Effector CD8-positive, alpha-beta T cell (primary cell): Measurements from ENCODE around the gene PPTC7.
"Not testable (repeated sequence)": the region's sequence is repeated elsewhere in the genome, so short reads cannot be mapped to it uniquely, and the experiment has no call there.

Source experiments
- DNase-seq: peaks from one replicate; lab custom pipeline; 2025; lab: John Stamatoyannopoulos, UW

PPTC7 gene

DNA sequence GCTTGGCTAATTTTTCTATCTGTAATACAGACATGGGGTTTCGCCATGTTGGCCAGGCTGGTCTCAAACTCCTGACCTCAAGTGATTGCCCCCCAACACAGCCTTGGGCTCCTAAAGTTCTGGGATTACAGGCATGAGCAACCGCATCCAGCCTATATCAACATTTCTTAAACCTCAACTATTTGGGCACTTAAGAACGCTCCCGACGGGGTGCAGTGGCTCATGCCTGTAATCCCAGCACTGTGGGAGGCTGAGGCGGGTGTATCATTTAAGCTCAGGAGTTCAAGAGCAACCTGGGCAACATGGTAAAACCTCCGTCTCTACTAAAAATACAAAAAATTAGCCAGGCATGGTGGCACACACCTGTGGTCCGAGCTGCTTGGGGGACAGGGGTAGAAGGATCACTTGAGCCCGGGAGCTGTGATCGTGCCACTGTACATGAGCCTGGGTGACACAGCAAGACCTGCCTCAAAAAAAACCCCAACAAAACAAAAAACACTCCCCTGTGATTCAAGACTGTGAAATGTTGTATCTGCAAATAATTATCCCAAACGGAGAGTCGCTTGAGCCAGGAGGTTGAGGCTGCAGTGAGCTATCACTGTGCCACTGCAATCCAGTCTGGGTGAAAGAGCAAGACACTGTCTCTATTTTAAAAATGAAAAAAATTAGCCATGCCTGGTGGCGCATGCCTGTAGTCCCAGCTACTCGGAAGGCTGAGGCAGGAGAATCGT, 21.5 kb downstream of the PPTC7 start:
- no peak for DNase-seq

DNA sequence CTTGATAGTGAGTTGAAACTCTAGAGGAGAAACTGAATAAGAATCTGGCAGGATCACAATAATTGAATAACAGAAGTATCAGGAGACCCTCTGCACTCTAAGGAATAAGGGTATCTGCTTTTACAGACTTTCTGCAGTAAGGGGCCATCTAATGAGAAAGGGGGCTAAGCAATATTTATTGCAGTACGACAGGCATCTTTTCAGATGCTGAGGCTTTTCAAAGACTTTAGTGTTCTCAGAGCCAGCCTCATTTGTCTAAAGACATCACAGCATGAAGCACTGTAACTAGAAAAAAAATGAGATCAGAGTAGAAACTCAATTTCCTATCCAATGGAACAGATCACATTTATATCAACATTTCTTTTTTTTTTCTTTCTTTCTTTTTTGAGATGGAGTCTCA, 22.2 kb downstream of the PPTC7 start:
- no peak for DNase-seq

DNA sequence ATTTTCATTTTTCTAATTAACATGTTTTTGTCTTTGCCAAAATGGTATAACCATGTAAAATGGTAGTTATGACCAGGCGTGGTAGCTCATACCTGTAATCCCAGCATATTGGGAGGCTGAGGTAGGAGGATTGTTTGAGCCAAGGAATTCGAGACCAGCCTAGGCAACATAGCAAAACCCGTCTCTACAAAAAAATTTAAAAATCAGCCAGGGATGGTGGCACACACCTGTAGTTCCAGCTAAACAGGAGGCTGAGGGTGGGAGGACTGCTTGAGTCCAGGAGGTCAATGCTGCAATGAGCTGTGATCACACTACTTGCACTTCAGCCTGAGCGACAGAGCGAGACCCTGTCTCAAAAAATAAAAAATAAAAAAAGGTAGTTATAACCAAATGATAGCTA, 23.1 kb downstream of the PPTC7 start:
- DNase-seq = no peak

DNA sequence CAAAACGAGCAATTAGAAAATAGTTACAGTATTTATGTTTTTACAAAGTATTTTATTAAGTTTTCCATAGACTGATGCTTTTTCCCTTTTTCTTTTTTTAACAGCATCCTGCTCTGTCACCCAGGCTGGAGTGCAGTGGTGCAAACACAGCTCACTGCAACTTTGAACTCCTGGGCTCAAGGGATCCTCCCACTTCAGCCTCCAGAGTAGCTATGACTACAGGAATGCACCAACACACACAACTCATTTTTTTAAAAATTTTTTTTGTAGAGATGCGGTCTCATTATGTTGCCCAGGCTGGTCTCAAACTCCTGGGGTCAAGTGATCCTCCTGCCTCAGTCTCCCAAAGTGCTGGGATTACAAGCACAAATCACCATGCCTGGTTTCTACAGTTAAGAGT, 24.2 kb downstream of the PPTC7 start:
- DNase-seq = not testable (repeated sequence)

DNA sequence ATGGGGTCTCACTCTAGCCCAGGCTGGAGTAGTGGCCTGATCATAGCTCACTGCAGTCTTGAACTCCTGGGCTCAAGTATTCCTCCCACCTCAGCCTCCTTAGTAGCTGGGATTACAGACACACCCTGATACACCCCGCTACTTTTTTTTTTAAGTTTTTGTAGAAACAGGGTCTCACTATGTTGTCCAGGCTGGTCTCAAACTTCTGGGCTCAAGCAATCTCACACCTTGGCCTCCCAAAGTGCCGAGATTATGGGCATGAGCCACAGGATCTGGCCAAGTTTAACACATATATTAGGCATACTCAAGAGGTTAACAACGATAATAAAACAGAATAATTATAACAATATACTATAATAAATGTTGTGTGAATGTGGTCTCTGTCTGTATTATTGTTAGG, 25.8 kb downstream of the PPTC7 start:
- no peak for DNase-seq

DNA sequence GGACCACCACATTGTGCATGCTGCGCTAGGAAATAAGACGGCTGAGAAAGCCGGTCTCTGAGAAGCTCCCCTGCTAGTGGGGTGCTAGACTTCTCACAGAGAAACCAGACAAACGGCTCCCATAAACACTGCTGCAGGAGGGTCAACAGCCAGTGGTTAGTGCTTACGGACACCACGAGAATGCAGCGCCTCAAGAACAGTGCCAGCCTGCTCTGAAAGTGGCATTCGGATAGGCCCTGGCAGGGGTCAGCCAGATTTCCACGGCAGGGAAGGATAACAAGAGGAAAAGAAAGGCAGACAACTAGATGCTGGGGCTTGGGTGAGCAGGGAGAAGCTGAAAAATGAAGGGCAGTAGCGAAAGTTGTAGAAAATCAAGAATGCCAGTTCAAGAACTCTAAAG, 26.4 kb downstream of the PPTC7 start:
- DNase-seq = no peak

DNA sequence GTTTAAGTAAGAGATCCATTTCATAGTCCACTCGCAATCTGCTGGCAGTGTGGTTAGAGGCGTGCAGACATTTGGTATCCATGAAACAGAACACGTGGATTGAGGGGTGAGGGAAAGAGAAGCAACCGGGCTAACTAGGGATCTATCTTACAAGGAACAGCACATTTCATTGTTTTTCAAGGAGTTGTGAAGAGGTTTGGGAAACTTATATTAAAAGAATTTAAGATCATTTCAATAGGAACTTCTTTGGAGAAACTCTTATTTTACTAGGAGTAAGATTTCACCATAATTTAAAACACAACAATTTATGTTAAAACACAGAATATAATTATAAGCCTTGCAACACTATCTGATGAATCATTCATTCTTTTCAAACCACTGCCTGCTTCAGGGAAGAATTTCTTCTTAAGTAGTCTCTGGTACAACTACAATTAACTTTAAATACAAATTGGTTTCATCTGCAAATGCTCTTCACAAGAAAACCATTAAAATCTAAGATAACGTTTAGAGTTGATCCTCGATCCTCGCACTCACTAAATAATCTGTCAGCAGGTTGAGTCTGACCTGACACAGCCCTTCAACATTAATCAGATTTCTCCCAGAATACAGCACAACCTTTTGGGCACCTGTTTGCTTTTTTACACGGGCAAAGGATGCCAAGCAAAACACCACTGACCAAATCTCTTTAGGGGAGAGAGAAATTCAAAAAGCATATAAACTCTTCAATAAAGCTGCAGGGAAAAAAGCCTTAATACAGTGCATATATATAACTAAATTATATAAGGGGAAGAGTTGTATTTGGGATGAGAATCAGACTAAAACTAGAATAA, 27.3 kb downstream of the PPTC7 start:
- DNase-seq = no peak

DNA sequence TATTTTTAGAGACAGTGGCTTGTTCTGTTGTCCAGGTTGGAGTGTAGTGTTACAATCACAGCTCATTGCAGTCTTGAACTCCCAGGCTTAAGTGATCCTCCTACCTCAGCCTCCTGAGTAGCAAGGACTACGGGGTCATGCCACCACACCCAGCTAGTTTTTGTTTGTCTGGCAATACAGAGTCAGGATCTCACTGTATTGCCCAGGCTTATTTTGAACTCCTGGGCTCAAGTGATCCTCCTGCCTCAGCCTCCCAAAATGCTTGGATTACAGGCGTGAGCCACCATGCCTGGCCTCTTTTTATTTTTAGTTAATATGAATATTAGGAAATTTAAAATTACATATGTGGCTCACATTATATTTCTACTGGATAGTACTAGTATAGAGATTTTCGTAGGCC, 28.9 kb downstream of the PPTC7 start:
- DNase-seq = no peak

DNA sequence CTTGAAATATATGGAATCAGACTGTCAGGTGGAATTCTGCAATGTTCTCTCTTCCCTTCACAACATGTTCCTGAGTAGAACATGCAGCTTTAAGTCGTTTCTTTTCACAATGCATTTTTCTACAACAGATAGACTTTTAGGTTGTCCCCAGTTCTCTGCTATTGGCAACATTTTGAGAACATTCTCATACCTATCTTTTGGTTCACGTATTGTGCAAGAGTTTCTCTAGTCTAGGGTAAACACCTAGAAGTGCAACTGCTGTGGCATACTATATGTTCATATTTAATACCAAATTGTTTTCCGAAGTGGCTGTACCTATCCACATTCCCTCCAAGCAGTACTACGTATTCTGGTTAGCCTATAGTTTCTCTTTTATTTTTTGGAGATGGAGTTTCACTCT, 32.1 kb downstream of the PPTC7 start:
- no peak for DNase-seq

DNA sequence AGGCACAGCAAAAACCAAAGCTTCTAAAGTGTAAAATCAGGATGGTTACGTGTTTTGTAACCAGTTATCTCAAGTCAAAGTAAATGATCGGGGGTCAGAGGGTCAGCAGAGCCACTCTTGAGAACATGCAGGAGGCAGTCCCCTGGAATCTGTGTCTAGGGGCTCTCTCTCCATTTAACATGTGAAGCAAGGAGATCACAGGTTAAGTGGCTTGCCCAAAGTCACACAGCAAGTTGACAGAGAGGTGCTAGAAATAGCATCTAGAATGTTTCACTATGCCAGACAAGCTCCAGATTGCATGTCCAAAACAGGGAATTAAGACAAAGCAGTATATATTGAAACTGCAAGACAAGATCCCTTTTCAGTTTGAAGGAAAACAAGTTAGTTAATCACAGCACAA, 33.4 kb downstream of the PPTC7 start:
- no peak for DNase-seq

DNA sequence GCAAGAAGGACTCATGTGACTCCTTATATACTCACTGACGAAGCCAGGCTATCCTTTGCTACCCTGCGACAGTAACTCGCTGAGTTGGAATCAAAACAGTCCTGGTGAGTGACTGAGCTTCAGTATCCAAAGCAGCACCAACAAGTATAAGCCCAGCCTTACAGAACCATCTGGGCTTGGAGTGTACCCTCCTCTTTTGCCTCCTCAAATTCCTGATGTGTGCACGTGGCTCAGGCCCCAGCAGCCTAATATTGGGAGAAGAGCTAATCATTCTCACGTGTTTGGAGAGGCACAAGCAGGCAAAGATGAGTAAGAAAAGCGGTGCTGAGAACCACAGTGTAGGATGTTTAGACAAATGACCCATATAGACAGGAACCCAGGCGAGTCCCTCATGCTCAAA, 34.4 kb downstream of the PPTC7 start:
- no peak for DNase-seq

DNA sequence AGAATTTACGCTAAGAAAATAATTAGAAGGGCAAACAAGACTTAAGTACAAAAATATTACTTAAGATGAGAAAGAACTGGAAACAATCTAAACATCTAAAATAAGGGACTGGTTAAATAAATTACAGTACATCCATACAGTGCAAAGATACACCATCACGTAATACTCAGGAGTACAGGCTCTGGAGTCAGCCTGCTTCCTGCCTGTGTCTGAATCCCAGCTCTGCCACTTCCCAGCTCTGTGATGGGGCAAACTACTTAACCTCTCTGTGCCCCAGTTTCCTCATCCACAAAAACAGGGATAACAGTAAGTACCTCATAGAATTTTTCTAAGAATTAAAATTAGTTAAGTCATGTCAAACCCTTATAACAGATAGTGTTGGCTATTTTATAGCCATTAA, 36.0 kb downstream of the PPTC7 start:
- DNase-seq = no peak

DNA sequence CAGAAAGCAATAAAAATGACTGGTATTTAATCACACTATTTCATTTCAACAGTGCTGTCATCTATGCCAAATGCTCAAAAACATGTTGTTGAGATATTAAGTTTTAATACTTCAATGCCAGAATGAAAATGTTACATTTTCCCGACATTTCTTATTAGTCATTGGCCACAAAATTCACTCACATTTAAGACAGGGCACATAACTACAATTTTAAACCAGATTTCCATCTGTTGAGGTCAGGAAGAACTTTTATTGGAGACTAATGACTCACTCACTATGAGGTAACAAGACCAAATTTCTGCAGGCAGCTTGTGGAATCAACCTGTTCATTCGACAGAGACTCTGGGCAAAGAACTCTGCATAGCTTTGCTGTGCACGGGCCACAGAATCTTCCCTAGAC, 36.8 kb downstream of the PPTC7 start:
- no peak for DNase-seq

DNA sequence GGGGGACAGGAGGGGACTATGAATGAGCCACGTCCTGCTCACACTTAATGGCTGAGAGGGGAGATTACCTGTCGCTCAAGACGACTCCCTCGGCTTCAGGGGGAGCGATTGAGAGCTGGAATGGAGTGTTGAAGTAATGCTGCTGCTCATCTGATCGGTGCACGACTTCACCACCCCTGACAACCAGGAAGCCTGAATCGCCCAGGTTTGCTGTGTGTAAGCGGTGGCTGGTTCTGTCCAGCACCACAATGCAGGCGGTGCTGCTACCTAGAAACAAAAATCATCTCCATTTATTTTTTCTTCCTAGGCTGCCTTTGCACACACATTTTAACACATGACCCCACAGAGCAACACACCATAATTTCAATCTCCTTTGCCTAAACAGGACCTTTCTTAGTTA, 37.3 kb downstream of the PPTC7 start:
- DNase-seq = no peak

DNA sequence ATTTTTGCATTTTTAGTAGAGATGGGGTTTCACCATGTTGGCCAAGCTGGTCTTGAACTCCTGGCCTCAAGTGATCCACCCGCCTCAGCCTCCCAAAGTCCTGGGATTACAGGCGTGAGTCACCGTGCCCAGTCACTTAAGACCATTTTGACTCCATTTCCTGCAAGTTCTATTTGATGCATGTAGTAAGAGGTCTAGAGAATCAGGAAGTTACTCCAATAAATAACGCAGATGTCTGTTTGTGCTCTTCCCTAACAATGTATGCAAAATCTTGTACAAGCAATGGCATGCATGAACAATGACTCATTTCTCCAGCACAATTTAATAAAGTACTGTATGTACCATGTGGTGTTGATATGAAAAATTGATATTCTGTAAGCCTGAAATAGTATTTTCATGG, 37.9 kb downstream of the PPTC7 start:
- DNase-seq = not testable (repeated sequence)

DNA sequence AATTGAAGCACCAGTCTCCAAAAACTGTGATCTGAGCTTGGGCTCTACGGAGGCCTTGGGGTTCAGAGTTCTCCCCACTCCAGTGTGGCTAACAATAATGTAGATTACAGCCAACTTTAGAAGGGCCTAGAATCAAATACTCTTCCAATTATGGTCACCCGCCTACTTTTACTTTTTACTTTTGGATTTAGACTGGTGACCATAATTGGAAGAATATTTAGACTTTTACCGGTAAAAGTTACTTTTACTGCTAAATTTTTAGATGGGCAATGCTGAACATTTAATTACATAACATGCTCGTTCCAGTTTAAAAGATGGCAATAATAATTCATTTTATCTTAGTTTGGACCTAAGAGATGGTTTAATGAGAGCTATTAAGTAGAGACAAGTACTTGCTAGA, 39.2 kb downstream of the PPTC7 start:
- no peak for DNase-seq

DNA sequence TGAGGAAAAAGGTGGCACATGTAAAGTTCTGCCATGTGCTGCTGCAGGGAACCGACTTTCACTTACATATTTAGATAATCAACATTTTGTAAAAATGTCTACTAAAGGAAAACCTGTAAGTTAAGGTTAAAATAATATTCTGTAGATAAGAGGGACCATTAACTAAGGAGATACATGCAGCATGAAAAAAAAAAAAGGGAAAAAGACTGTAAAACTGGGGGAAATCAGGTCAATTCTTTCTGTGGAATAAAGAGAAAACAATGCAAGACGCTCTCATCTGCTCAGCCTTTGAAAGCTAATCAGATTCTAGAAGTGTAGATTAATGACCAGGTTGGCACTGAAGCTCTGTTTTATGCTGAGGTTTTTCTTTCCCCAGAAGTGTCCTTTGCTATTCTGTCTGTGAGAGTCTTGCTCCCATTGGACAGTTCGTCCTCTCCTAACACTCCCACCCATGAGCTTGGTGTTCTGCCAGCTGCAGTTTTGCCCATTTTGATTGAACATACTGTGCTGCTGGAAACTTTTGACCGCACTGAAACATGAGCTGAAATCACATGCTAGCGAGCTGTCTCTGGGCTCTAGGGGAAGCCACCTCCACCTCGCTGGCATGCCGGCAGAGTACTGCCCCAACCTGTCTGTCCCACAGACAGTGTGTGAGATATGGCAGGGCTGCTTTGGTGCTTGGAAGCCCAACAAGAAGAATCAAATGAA, 39.7 kb downstream of the PPTC7 start:
- no peak for DNase-seq

DNA sequence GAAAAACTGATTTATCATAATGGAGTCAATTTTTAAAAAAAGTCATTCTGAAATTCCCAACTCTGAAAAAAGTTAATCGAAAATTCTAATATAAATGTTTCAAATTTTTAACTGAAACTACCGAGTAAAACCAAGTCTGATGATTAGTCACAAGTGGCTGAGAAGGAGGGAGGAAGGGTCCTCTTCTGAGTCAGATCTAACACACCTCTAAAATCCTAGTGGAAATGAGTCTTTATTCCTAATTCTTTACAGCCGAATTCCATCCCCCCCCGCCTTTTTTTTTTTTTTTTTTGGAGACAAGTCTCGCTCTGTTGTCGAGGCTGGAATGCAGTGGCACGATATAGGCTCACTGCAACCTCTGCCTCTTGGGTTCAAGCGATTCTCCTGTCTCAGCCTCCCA, 43.1 kb downstream of the PPTC7 start:
- DNase-seq = no peak

DNA sequence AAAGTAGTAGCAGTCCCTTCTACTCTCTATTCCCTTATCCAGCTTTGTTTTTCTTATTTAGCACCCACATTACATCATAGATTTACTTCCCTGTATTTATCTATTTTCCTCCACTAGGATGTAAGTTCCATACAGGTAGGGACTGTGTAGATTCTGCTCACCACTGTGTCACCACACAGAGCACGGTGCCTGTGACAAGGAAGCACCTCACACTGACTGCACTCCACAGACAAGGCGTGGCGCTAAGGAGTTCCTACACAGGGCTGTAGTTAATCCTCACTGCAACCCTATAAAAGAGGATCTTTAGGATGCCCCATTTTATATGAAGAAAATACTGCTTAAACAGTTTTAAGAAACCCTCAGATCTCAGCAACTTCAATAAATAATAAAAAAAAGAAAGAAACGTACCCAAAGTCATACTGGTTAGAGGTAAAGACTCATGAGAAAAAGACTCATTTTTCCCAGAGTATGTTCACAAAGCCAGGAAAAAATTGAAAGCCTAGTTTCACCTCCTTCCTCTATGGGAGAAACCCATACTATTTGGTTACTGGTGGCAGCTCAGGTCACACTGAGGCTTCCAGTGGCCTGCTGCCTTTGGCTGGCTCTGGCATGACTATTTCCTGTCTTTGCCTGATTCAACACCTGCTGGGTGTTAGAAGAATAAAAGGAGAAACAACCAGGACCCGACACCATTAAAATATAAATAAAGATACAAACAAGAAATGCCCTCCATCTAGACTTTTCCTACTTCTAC, 44.1 kb downstream of the PPTC7 start:
- no peak for DNase-seq

DNA sequence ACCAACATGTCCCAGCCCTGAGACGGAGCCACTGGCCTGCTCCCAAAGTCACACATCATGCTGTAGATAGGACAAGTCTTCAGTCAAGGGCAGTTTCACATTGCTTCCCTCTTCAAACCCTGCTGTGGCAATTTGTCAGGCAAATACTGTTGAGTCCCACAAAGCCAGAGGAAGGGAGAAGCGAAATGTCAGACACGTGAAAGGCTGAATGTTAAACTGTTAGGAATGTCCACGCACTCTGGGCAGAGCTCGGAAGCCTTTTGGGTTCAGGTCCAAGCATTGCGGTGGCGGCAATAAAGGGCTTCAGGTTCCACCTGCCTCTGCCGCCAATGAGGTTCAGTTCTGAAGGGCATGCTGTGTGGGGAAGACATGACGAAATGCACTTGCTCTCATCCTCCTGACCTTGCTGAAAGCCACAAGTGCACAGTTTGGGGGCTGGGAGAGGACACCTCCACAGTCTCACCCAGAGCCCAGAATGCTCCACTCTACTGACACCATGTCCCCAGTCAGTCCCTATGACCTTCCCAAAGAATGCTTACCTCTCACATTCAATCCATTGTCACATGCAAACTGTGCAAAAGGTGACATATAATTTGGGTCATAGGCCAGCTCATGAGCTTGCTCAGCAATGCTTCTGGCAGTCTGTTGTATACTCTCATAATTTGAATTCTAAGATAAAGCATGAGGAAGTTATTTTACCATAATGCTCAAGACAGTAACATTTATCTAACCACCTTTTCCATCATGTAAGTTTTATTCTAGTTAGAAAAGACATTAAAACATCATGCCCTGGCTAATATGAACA, 45.3 kb downstream of the PPTC7 start:
- DNase-seq = no peak

DNA sequence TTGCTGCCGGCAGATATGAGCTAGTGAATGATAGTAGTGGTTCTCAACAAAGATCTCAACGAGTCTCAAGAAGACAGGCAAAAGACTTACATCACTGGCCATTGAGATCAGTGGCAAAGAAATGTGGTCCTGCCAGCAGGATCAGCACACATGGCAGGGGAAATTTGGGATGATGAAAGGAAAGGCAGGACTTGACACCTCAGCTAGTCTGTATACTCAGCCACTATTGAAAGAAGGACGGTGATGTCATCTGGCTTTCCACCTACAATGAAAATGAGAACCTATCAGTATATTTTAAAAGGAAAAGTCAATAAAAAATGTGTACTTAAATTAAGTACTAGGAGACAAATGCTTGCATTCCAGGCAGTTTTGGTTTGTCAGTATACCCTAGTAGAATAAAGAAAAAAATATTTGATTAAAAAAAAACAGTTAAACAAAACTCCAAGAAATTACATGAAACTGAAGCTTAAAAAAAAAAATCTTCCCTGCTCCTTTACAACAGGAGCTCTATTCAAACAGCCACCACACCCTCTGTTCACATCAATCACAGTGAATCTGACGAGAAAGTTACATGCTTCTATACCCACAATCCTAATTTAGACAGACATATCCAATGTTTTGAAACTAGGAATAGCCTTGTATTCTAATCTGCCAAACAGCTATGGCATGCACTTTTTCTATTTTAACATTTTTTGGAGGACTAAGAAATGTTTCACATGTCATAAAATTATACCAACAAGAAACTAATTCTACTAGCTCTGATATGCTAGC, 46.1 kb downstream of the PPTC7 start:
- DNase-seq = no peak
